Endodermal cell (in vitro differentiated cells): Measurements from ENCODE around the gene SRR. TPM values are rescaled to one million over a fixed set of nuclear protein-coding genes. Genes with fewer than 3 reads are reported as not detected.

Experiments
- DNase-seq: peaks from one replicate; pipeline ENCODE4 v3.0.0-alpha.2; 2017
- H3K27ac ChIP-seq: 2 replicates; pipeline ENCODE4 v1.5.1; 2013; ENCODE audit warnings: mild to moderate bottlenecking, low read depth, low read length, moderate library complexity
- H3K27me3 ChIP-seq: 2 replicates; pipeline ENCODE4 v1.6.1; 2013; ENCODE audit warnings: mild to moderate bottlenecking, low read length, moderate library complexity; ENCODE audit not compliant: insufficient read depth, control insufficient read depth, poor library complexity, severe bottlenecking
- H3K36me3 ChIP-seq: 2 replicates; pipeline ENCODE4 v1.7.0; 2013; ENCODE audit warnings: mild to moderate bottlenecking, low read length, moderate library complexity; ENCODE audit not compliant: control insufficient read depth, insufficient read depth
- H3K4me1 ChIP-seq: one replicate; pipeline ENCODE4 v1.7.0; 2013; ENCODE audit warnings: low read length; ENCODE audit not compliant: control insufficient read depth, insufficient read depth
- H3K4me3 ChIP-seq: 2 replicates; pipeline ENCODE4 v1.5.1; 2013; ENCODE audit warnings: mild to moderate bottlenecking, low read length, moderate library complexity
- H3K9ac ChIP-seq: 2 replicates; pipeline ENCODE4 v1.6.1; 2013; ENCODE audit warnings: mild to moderate bottlenecking, low read length, moderate library complexity; ENCODE audit not compliant: poor library complexity, severe bottlenecking; ENCODE audit errors: extremely low read depth
- H3K9me3 ChIP-seq: 2 replicates; pipeline ENCODE4 v1.6.1; 2013; ENCODE audit warnings: mild to moderate bottlenecking, low read length, moderate library complexity; ENCODE audit not compliant: control insufficient read depth
- H3K27ac Mint-ChIP-seq: 2 replicates; pipeline ENCODE4 v1.8.0; 2020; ENCODE audit warnings: mixed read lengths
- H3K27me3 Mint-ChIP-seq: 2 replicates; pipeline ENCODE4 v1.8.0; 2021; ENCODE audit warnings: mild to moderate bottlenecking, mixed read lengths; ENCODE audit not compliant: insufficient read depth
- H3K36me3 Mint-ChIP-seq: 2 replicates; pipeline ENCODE4 v1.8.0; 2020; ENCODE audit warnings: low read depth, mixed read lengths
- H3K4me1 Mint-ChIP-seq: 2 replicates; pipeline ENCODE4 v1.8.0; 2020; ENCODE audit warnings: mixed read lengths
- H3K4me3 Mint-ChIP-seq: 2 replicates; pipeline ENCODE4 v1.8.0; 2020; ENCODE audit warnings: mild to moderate bottlenecking, moderate library complexity, mixed read lengths
- H3K9me3 Mint-ChIP-seq: 2 replicates; pipeline ENCODE4 v1.8.0; 2020; ENCODE audit warnings: mild to moderate bottlenecking, mixed read lengths
- CTCF ChIP-seq: fragments of 200-600 bp; sonication (generic); conservative IDR thresholded peaks from 2 replicates; pipeline ENCODE4 v1.5.0; 2021; ENCODE audit warnings: antibody characterized with exemption, mild to moderate bottlenecking
- WGBS, 2 experiments: methylation state at CpG; one replicate each; pipeline versions ENCODE4 v1.1.5 to v1.1.7; 2013; ENCODE audit warnings: missing lambda C conversion rate in 2 of 2, mixed read lengths in 1 of 2; ENCODE audit not compliant: insufficient coverage in 1 of 2, insufficient read length in 1 of 2; 5-methylcytosine and 5-hydroxymethylcytosine counted together
- total RNA-seq, 2 donors: library from RNA; stranded (reverse); fragmentation: NEBNext Ultra II Directional in 1 of 2; extraction: Animal tissue kit (Norgen Biotek cat#: 25700) in 1 of 2; gene quantifications; 2 replicates in 1 of 2; 3 replicates in 1 of 2; pipeline ENCODE4 v1.2.1, GENCODE V29; 2021

Gene SRR
- total RNA-seq, 2 donors from 2014 or later: 10.2 to 38.0 TPM

DNA sequence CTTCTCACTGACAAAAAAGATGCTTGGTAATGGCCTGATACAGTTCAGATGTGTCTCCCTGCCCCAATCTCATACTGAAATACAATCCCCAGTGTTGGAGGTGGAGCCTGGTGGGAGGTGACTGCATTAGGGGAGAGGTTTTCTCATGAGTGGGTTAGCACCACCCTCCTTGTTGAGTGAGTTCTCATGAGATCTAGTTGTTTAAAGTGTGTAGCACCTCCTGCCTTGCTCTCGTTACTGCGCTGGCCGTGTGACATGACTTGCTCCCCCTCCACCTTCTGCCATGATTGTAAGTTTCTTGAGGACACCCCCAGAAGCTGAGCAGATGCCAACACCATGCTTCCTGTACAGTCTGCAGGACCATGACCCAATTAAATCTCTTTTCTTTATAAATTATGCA lies 27.6 kb downstream of the SRR start:
- Mint-ChIP-seq H3K4me1 (peaks cover 11% of the 10 kb centered on the region), H3K36me3 (peaks cover 22% of the 10 kb centered on the region), H3K27me3 (no peaks in the 10 kb centered on the region), H3K27ac (peak overlapping the region; percentile 66), H3K9me3 (no peaks in the 10 kb centered on the region), H3K4me3 (no peak overlapping the region)
- 71 to 89% methylated on average over 3 of the region's 3 CpGs for WGBS, 2 experiments
- Histone ChIP-seq H3K27me3 (no peaks in the 10 kb centered on the region), H3K4me3 (no peak overlapping the region), H3K9ac (no peak overlapping the region), H3K4me1 (peaks cover 7% of the 10 kb centered on the region), H3K9me3 (no peaks in the 10 kb centered on the region), H3K27ac (no peak overlapping the region), H3K36me3 (peaks cover 83% of the 10 kb centered on the region)
- peak; percentile 39 for TF ChIP-seq CTCF
- no peak for DNase-seq

DNA sequence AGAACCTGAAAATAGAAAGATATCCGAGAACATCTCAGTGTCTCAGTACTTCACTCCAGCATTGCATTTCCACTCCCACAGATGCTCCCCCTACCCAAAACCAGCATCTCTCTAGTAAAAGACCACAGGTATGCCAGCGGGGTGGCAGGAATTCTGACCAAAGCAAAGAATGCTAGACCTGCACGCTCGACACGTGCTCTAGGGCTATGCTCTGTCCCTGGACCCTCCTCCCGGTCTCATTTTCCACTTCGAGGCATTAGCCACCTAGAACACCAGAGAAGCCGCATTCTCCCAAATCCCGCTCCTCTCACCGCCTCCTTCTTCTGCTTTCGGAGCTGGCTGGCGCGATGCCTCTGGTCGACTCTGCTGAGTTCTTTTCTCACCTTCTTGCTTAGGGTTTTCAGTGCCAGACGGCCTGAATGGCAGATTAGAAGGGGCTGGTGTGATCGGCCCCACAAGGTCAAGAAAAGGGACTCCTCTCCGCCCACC lies 32.0 kb downstream of the SRR start:
- peaks cover 11% of the 10 kb centered on the region for H3K36me3 Mint-ChIP-seq
- Histone ChIP-seq H3K27me3 (no peaks in the 10 kb centered on the region), H3K9ac (peak overlapping the region; percentile 95), H3K4me1 (peaks cover 11% of the 10 kb centered on the region), H3K27ac (no peak overlapping the region), H3K36me3 (peaks cover 42% of the 10 kb centered on the region), H3K9me3 (no peaks in the 10 kb centered on the region), H3K4me3 (peak overlapping the region; percentile 98)
- no peaks in the 10 kb centered on the region for H3K9me3 Mint-ChIP-seq
- H3K4me1 Mint-ChIP-seq: peaks cover 14% of the 10 kb centered on the region
- H3K27ac Mint-ChIP-seq: peak overlapping the region; percentile 99
- H3K27me3 Mint-ChIP-seq: no peaks in the 10 kb centered on the region
- TF ChIP-seq CTCF: no peak
- WGBS, 2 experiments: 3 to 5% methylated on average over 14 to 17 of the region's 17 CpGs
- no peak overlapping the region for H3K4me3 Mint-ChIP-seq
- DNase-seq: peak; percentile 73

- H3K27me3 Mint-ChIP-seq: no peaks in the 10 kb centered on the region
- no peak within 1 kb of the TSS for H3K4me3 Mint-ChIP-seq
- Histone ChIP-seq H3K9me3 (no peaks in the 10 kb centered on the region), H3K27ac (peak within 1 kb of the TSS; percentile 62), H3K27me3 (no peaks in the 10 kb centered on the region), H3K36me3 (peaks cover 37% of the 10 kb centered on the region), H3K4me3 (peak within 1 kb of the TSS; percentile 98), H3K9ac (peak within 1 kb of the TSS; percentile 95), H3K4me1 (peaks cover 11% of the 10 kb centered on the region)
- DNase-seq: peak; percentile 98
- TF ChIP-seq CTCF: peak; percentile 31
- H3K27ac Mint-ChIP-seq: peak within 1 kb of the TSS; percentile 99
- peaks cover 14% of the 10 kb centered on the region for H3K4me1 Mint-ChIP-seq
- no peaks in the 10 kb centered on the region for H3K9me3 Mint-ChIP-seq
- 1% methylated on average over 31 to 48 of the region's 48 CpGs for WGBS, 2 experiments
- peaks cover 11% of the 10 kb centered on the region for H3K36me3 Mint-ChIP-seq
Observed at GRCh38 chr17:2336215-2336851, 32.6 kb downstream of the SRR start, which contains the start of gene TSR1. TSR1 (minus strand) TSS chr17:2336457; CDS start chr17:2336427, 30 bp downstream.
